AG04450 (cell line): ENCODE measurements around the gene OPRD1. TPM values are rescaled to one million over a fixed set of nuclear protein-coding genes. Genes with fewer than 3 reads are reported as not detected.

ENCODE experiments used
- CTCF ChIA-PET: fragments of 300-600, 350-600 bp; formaldehyde crosslinking; extraction: SDS; loops from one replicate; lab custom pipeline; 2022; ENCODE audit warnings: antibody characterized with exemption, inconsistent platforms; lab: Charles Lee
- POLR2A ChIA-PET: fragments of 350-600 bp; formaldehyde crosslinking; extraction: SDS; loops from one replicate; lab custom pipeline; 2021; ENCODE audit warnings: antibody characterized with exemption, inconsistent platforms; lab: Yijun Ruan, JAX
- DNase-seq: peaks from one replicate; pipeline ENCODE4 v3.0.0-alpha.2; 2011; ENCODE audit warnings: low read depth, low spot score
- H3K27ac ChIP-seq: one replicate; pipeline ENCODE4 v1.5.1; 2012; ENCODE audit warnings: low read depth, low read length, control low read depth
- H3K27me3 ChIP-seq: one replicate; pipeline ENCODE4 v1.6.0; 2012; ENCODE audit warnings: low read length; ENCODE audit not compliant: control insufficient read depth, insufficient read depth
- H3K4me3 ChIP-seq: 2 replicates; pipeline ENCODE4 v1.5.1; 2011; ENCODE audit warnings: mild to moderate bottlenecking, low read depth, low read length, control low read depth
- H3K9me3 ChIP-seq: 2 replicates; pipeline ENCODE4 v1.5.1; 2012; ENCODE audit warnings: low read length; ENCODE audit not compliant: control insufficient read depth, insufficient read depth
- CTCF ChIP-seq: IDR thresholded peaks from 2 replicates; pipeline ENCODE4 v1.5.1; 2011; ENCODE audit warnings: low read depth, low read length, control low read depth, inconsistent platforms
- polyA plus RNA-seq: library from polyadenylated mRNA; depleted of rRNA; stranded (reverse); fragments of >200 nt; gene quantifications from 2 replicates; pipeline ENCODE4 v1.2.3, GENCODE V29; 2011

OPRD1 gene
- polyA plus RNA-seq, 1 experiment = not detected

- Histone ChIP-seq H3K9me3 (no peaks in the 10 kb centered on the region), H3K4me3 (no peak overlapping the region), H3K27me3 (no peaks in the 10 kb centered on the region), H3K27ac (no peak overlapping the region)
- no peak for DNase-seq
- ChIA-PET CTCF (no interaction called here), POLR2A (no interaction called here)
- TF ChIP-seq CTCF = no peak
These were observed 98.6 kb downstream of the OPRD1 start for GRCh38 chr1:28910379-28911115.

GRCh38 chr1:28913786-28914227 lies 101.8 kb downstream of the OPRD1 start:
- ChIA-PET POLR2A (interaction anchor here (0.7 to 0.9 kb wide), 2 partner anchors 194 to 268 kb away, joined by 4 read pairs; partner anchors contain the start of gene SRSF4), CTCF (interaction anchor here (1.1 to 3.0 kb wide), 2 partner anchors 32 to 36 kb away, joined by 4 to 12 read pairs; no protein-coding TSS in a partner anchor)
- DNase-seq = no peak
- Histone ChIP-seq H3K4me3 (peak overlapping the region; percentile 64), H3K27ac (no peak overlapping the region), H3K9me3 (no peaks in the 10 kb centered on the region), H3K27me3 (no peaks in the 10 kb centered on the region)
- TF ChIP-seq CTCF = no peak

- H3K27me3 ChIP-seq = no peaks in the 10 kb centered on the region
- no peak within 1 kb of the TSS for H3K27ac ChIP-seq
- ChIA-PET POLR2A (interaction anchor here (0.7 to 0.9 kb wide), 2 partner anchors 194 to 268 kb away, joined by 4 read pairs; partner anchors contain the start of gene SRSF4), CTCF (interaction anchor here (1.1 to 3.0 kb wide), 2 partner anchors 32 to 37 kb away, joined by 4 to 12 read pairs; no protein-coding TSS in a partner anchor)
- no peak for TF ChIP-seq CTCF
- H3K9me3 ChIP-seq = no peaks in the 10 kb centered on the region
- peak within 1 kb of the TSS; percentile 64 for H3K4me3 ChIP-seq
- DNase-seq = peak; percentile 72
These were observed 102.5 kb downstream of the OPRD1 start, which contains the start of gene EPB41 for GRCh38 chr1:28914228-28915030. Gene EPB41 (plus strand): TSS chr1:28914569. CDS start chr1:28987438, 72,869 bp downstream.

- Histone ChIP-seq H3K27ac (no peak overlapping the region), H3K9me3 (no peaks in the 10 kb centered on the region), H3K27me3 (no peaks in the 10 kb centered on the region), H3K4me3 (peak overlapping the region; percentile 64)
- CTCF ChIA-PET = interaction anchor here (0.6 kb wide), 2 partner anchors 38 to 815 kb away, joined by 3 to 4 read pairs; no protein-coding TSS in a partner anchor
- no peak for TF ChIP-seq CTCF
- POLR2A ChIA-PET = interaction anchor here (0.6 kb wide), 1 partner anchor 1932 kb away, joined by 3 read pairs; no protein-coding TSS in a partner anchor
- DNase-seq = no peak
These were observed 103.3 kb downstream of the OPRD1 start for GRCh38 chr1:28915031-28915895.
